ENCODE measurements around the gene C1QTNF9.
"Not testable (repeated sequence)": the region's sequence is repeated elsewhere in the genome, so short reads cannot be mapped to it uniquely, and the experiment has no call there.

The C1QTNF9 gene

GRCh38 chr13:24319641-24320040 lies 10.3 kb downstream of the C1QTNF9 start:
- not testable (repeated sequence) for DNase-seq (ENCODE audit: insufficient read length, low spot score); FAIRE-seq

GRCh38 chr13:24321416-24321815 lies 12.0 kb downstream of the C1QTNF9 start:
- FAIRE-seq; DNase-seq (ENCODE audit: insufficient read length, low spot score): not testable (repeated sequence)

- DNase-seq (ENCODE audit: insufficient read length, low spot score); FAIRE-seq: not testable (repeated sequence)
These were observed 13.1 kb downstream of the C1QTNF9 start for GRCh38 chr13:24322470-24322869.

DNA sequence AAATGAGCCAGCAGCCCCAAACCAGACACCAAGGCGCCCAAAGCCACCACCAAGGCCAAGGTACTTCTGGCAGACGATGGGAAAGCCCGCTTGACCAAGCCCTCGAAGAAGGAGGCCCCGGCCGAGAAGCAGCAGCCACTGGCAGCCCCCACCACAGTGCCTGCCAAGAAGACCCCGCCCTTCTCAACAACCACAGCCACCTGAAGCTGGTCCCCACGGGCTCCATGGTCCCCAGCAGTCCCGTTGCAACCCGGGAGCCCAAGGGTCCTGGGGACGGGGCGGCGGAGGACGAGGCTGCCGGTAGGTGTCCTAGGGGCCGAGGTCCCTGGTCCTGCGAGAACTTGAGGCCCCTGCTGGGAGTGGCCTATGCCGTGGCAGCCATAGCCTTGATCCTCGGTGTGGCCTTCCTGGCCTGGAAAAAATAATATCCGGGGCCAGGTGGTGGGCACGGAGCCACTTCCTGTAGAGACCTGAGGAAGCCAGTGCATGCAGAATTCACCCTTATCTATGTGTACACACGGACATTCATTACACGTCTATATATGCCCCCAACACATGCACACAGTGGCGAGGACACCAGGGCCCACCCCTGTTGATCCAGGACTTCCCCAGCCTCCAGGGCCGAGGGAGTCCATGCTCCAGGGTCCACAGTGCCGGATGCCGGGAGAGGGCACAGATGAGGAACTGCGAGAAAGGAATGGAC lies 13.8 kb downstream of the C1QTNF9 start:
- DNase-seq (ENCODE audit: insufficient read length, low spot score): no peak
- no peak for FAIRE-seq

- FAIRE-seq: no peak
- DNase-seq (ENCODE audit: insufficient read length, low spot score): no peak
These were observed 14.3 kb downstream of the C1QTNF9 start for GRCh38 chr13:24323739-24324075.

GRCh38 chr13:24327598-24327997 lies 18.2 kb downstream of the C1QTNF9 start:
- FAIRE-seq; DNase-seq (ENCODE audit: insufficient read length, low spot score): not testable (repeated sequence)

GRCh38 chr13:24328145-24328544 lies 18.8 kb downstream of the C1QTNF9 start:
- FAIRE-seq: no peak

DNA sequence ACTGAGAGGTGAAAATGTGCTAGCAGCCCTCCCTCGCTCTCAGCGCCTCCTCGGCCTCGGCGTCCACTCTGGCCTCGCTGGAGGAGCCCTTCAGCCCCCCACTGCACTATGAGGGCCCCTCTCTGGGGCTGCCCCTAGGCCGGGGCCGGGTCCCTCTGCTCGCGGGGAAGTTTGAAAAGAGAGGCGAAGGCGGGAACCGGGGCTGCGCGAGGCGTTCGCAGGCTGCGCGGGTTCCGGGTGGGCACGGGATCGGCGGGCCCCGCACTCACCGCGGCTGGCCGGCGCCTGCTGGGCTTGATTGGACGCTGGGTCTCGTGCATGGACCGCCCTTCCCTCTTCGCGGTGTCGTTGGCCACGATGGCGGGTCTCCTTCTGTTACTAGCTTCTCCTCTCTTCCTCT lies 29.3 kb downstream of the C1QTNF9 start:
- FAIRE-seq (no peak), DNase-seq (ENCODE audit: insufficient read length, low spot score) (no peak)

More at GRCh38 chr13:24328145-24328544, 18.8 kb downstream of the C1QTNF9 start:
- DNase-seq (ENCODE audit: insufficient read length, low spot score): no peak

- no peak for FAIRE-seq
- DNase-seq (ENCODE audit: insufficient read length, low spot score): no peak
These were observed 30.7 kb downstream of the C1QTNF9 start for GRCh38 chr13:24339937-24340607.

GRCh38 chr13:24340608-24340955 lies 31.2 kb downstream of the C1QTNF9 start:
- FAIRE-seq (no peak), DNase-seq (ENCODE audit: insufficient read length, low spot score) (no peak)

DNA sequence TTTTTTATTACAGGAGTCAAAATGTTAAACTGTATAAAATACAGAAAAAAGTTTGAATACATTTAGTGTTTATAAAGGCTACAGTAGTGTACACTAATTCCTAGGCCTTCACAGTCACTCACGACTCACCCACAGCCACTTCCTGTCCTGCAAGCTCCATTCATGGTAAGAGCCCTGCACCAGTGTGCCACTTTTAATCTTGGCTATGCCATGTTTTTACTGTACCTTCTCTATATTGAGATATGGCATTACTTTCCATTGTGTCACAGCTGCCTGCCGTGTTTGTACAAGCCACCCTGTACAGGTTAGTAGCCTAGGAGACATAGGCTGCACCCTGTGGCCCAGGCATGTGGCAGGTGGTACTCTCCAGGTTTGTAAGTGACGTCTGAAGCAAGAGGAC lies 32.1 kb downstream of the C1QTNF9 start:
- FAIRE-seq (no peak), DNase-seq (ENCODE audit: insufficient read length, low spot score) (no peak)

- DNase-seq (ENCODE audit: insufficient read length, low spot score) (no peak), FAIRE-seq (no peak)
These were observed 39.0 kb downstream of the C1QTNF9 start for GRCh38 chr13:24348385-24348784.

DNA sequence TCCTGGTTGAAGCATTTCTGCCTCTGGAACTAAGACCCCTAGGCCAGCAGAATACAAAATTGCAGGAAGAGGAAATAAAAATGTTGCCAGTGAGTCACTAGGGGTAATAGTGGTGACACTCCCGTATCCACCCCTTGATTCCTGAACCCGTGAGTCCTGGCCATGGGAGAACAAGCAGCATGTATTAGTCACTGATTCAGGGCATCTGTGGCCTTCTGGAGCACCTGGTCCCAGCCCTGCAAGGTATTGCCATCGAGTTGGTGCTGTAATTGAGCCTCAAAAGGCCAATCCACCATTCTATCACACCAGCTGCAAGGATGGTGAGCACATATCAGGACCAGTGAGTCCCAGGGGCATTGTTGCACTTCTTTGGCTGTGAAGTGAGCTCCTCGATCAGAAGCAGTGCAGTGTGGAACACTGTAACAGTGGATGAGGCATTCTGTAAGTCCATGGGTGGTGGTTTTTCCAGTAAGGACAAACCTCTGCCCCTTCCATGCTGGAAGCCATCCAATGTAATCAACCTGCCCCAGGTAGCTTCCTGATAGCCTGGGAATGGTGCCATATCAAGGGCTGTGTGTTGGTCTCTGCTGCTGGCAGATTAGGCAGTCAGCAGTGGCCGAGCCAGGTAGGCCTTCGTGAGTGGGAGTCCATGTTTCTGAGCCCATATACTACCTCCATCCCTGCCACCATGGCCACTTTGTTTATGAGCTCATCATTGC lies 39.6 kb downstream of the C1QTNF9 start:
- DNase-seq (ENCODE audit: insufficient read length, low spot score): no peak
- no peak for FAIRE-seq

GRCh38 chr13:24349778-24350664 lies 40.6 kb downstream of the C1QTNF9 start:
- not testable (repeated sequence) for FAIRE-seq; DNase-seq (ENCODE audit: insufficient read length, low spot score)

GRCh38 chr13:24351423-24351822 lies 42.0 kb downstream of the C1QTNF9 start:
- FAIRE-seq (no peak), DNase-seq (ENCODE audit: insufficient read length, low spot score) (no peak)

GRCh38 chr13:24353736-24354135 lies 44.4 kb downstream of the C1QTNF9 start:
- FAIRE-seq (no peak), DNase-seq (ENCODE audit: insufficient read length, low spot score) (no peak)

GRCh38 chr13:24355103-24355502 lies 45.7 kb downstream of the C1QTNF9 start:
- DNase-seq (ENCODE audit: insufficient read length, low spot score) (no peak), FAIRE-seq (no peak)

- FAIRE-seq: no peak
- DNase-seq (ENCODE audit: insufficient read length, low spot score): no peak
These were observed 46.9 kb downstream of the C1QTNF9 start for GRCh38 chr13:24356270-24356669.

GRCh38 chr13:24356837-24357236 lies 47.5 kb downstream of the C1QTNF9 start:
- no peak for DNase-seq (ENCODE audit: insufficient read length, low spot score)
- FAIRE-seq: no peak

DNA sequence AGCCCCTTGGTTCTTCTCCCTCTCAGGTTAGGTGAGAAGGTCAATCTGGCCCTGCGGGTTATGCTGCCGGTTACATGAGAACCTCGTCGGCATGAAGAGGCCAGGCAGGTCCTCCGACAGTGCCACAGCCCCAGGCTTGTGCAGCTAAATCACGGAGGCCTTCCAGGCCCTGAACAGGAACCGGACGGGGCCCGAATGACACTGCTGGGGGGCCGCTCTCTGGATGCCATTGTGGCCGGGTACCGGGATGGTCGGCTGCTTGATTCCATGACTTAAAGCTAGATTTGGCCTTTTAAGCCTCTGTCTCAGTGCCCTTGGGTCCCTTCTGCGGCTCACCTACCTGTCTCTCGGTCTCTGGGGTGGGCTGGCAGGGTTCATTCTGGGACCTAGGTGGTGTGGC lies 48.4 kb downstream of the C1QTNF9 start:
- FAIRE-seq: no peak

DNA sequence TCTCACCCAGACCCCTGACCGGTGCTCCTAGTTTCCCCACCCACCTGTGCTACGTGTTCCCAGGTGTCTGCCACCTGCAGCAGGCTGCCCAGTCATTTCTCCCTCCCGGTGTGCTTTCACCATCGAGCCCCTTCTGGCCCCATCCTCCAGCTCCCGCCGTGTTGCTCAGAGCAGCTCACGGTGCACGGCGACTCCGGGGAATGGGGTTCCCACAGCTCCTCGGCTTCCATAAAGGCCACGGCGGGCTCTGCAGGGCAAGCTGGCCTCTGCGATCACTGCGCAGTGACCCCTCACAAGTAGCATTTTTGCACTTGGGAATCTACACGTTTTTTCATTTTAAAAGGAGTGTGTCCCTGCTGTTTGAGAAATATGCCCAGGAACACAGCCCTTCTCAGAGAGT lies 49.5 kb downstream of the C1QTNF9 start:
- FAIRE-seq: not testable (repeated sequence)

More for the DNA sequence above, 48.4 kb downstream of the C1QTNF9 start:
- no peak for DNase-seq (ENCODE audit: insufficient read length, low spot score)

More for the DNA sequence above, 49.5 kb downstream of the C1QTNF9 start:
- DNase-seq (ENCODE audit: insufficient read length, low spot score): not testable (repeated sequence)
